ENCODE data around the gene LIMS1. TPM values are rescaled to one million over a fixed set of nuclear protein-coding genes. Genes with fewer than 3 reads are reported as not detected.
A peak's percentile ranks its signal among the peaks of the same experiment; 100 is the strongest.

The LIMS1 gene
- total RNA-seq, 4 donors from 2014 or later = 43.6 to 89.3 (median 59.6) TPM

- WGBS, 2 donors = 50 to 62% methylated on average over 5 of the region's 5 CpGs
- no peak for TF ChIP-seq CTCF (IDR thresholded peaks at IDR 0.05)
- TF ChIP-seq POLR2A (IDR thresholded peaks at IDR 0.05) = no peak
- H3K4me3 ChIP-seq (ENCODE audit: low read depth, poor library complexity, severe bottlenecking) = no peak overlapping the region
- intact Hi-C loops (cut with DNase I; ENCODE audit: low total_unique reads) = no loop called here
- DNase-seq (ENCODE audit: low spot score in 2 of 2) = no peak
Observed at GRCh38 chr2:108586631-108587030, 52.4 kb downstream of the LIMS1 start.

- H3K4me3 ChIP-seq (ENCODE audit: low read depth, poor library complexity, severe bottlenecking) = no peak overlapping the region
- intact Hi-C loops (cut with DNase I; ENCODE audit: low total_unique reads) = no loop called here
- DNase-seq (ENCODE audit: low spot score in 2 of 2) = peak in 1 of 2 donors; percentile 19
- WGBS, 2 donors = 51 to 62% methylated on average over 6 of the region's 6 CpGs
- TF ChIP-seq POLR2A (IDR thresholded peaks at IDR 0.05) = no peak
- TF ChIP-seq CTCF (IDR thresholded peaks at IDR 0.05) = no peak
Observed at GRCh38 chr2:108587621-108588020, 53.4 kb downstream of the LIMS1 start.

GRCh38 chr2:108588070-108588668, 53.9 kb downstream of the LIMS1 start:
- DNase-seq (ENCODE audit: low spot score in 2 of 2) = peak in 1 of 2 donors; percentile 15
- no peak overlapping the region for H3K4me3 ChIP-seq (ENCODE audit: low read depth, poor library complexity, severe bottlenecking)
- TF ChIP-seq POLR2A (IDR thresholded peaks at IDR 0.05) = no peak
- TF ChIP-seq CTCF (IDR thresholded peaks at IDR 0.05) = no peak
- 57 to 67% methylated on average over 3 of the region's 3 CpGs for WGBS, 2 donors
- intact Hi-C loops (cut with DNase I; ENCODE audit: low total_unique reads) = no loop called here

- TF ChIP-seq CTCF (IDR thresholded peaks at IDR 0.05) (no peak), POLR2A (IDR thresholded peaks at IDR 0.05) (no peak)
- intact Hi-C loops (cut with DNase I; ENCODE audit: low total_unique reads) = no loop called here
- H3K4me3 ChIP-seq (ENCODE audit: low read depth, poor library complexity, severe bottlenecking) = no peak overlapping the region
- DNase-seq (ENCODE audit: low spot score in 2 of 2) = no peak
Observed at GRCh38 chr2:108589372-108589771, 55.1 kb downstream of the LIMS1 start.

DNA sequence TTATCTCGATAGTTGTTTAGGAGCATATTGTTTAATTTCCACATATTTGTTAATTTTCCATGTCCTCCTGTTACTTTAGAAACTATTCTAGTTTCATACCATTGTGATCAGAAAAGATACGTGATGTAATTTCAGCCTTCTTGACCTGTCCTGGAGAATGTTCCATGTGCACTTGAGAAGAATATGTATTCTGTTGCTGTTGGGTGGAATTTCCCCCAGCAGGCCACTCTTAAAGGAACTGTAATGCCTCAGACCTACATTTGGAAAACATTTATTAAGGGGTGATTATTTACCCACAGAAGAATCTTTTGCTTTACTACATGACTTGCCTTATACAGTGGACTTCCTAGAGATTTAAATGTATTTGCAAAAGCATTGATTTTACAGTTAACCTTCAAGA, 55.5 kb downstream of the LIMS1 start:
- DNase-seq (ENCODE audit: low spot score in 2 of 2) = no peak
- intact Hi-C loops (cut with DNase I; ENCODE audit: low total_unique reads) = no loop called here
- no peak for TF ChIP-seq POLR2A (IDR thresholded peaks at IDR 0.05)
- no peak for TF ChIP-seq CTCF (IDR thresholded peaks at IDR 0.05)
- 82 to 86% methylated on average over 2 of the region's 2 CpGs for WGBS, 2 donors
- no peak overlapping the region for H3K4me3 ChIP-seq (ENCODE audit: low read depth, poor library complexity, severe bottlenecking)

- TF ChIP-seq CTCF (IDR thresholded peaks at IDR 0.05) (no peak), POLR2A (IDR thresholded peaks at IDR 0.05) (no peak)
- no peak overlapping the region for H3K4me3 ChIP-seq (ENCODE audit: low read depth, poor library complexity, severe bottlenecking)
- WGBS, 2 donors = 85 to 90% methylated on average over 6 of the region's 6 CpGs
- intact Hi-C loops (cut with DNase I; ENCODE audit: low total_unique reads) = no loop called here
- DNase-seq (ENCODE audit: low spot score in 2 of 2) = no peak
Observed at GRCh38 chr2:108591163-108591562, 56.9 kb downstream of the LIMS1 start.

Measured in lower leg skin (tissue), 4 donors.